Measurements from ENCODE around the gene RAB27B. TPM values are rescaled to one million over a fixed set of nuclear protein-coding genes. Genes with fewer than 3 reads are reported as not detected.

Gene RAB27B
- total RNA-seq, 1 donor from 2014 or later = 0.44 TPM

GRCh38 chr18:54911551-54911950 lies 83.3 kb downstream of the RAB27B start:
- no peak overlapping the region for H3K4me3 Mint-ChIP-seq
- H3K27me3 Mint-ChIP-seq (ENCODE audit: low read depth) = no peaks in the 10 kb centered on the region
- no peaks in the 10 kb centered on the region for H3K4me1 Mint-ChIP-seq
- no peaks in the 10 kb centered on the region for H3K36me3 Mint-ChIP-seq (ENCODE audit: low read depth)
- no peak overlapping the region for H3K27ac Mint-ChIP-seq (ENCODE audit: unreplicated experiment)
- TF ChIP-seq CTCF (conservative IDR thresholded peaks at IDR 0.05) = no peak
- no peak for DNase-seq (ENCODE audit: low read depth, low spot score)
- no peaks in the 10 kb centered on the region for H3K9me3 Mint-ChIP-seq

- Mint-ChIP-seq H3K9me3 (no peaks in the 10 kb centered on the region), H3K36me3 (ENCODE audit: low read depth) (no peaks in the 10 kb centered on the region), H3K27ac (ENCODE audit: unreplicated experiment) (no peak overlapping the region), H3K4me3 (no peak overlapping the region), H3K4me1 (no peaks in the 10 kb centered on the region), H3K27me3 (ENCODE audit: low read depth) (no peaks in the 10 kb centered on the region)
- no peak for DNase-seq (ENCODE audit: low read depth, low spot score)
- no peak for TF ChIP-seq CTCF (conservative IDR thresholded peaks at IDR 0.05)
These were observed 86.5 kb downstream of the RAB27B start for GRCh38 chr18:54914816-54915215.

- H3K4me3 Mint-ChIP-seq = no peak overlapping the region
- DNase-seq (ENCODE audit: low read depth, low spot score) = no peak
- no peak for TF ChIP-seq CTCF (conservative IDR thresholded peaks at IDR 0.05)
- no peaks in the 10 kb centered on the region for H3K9me3 Mint-ChIP-seq
- no peaks in the 10 kb centered on the region for H3K4me1 Mint-ChIP-seq
- no peaks in the 10 kb centered on the region for H3K36me3 Mint-ChIP-seq (ENCODE audit: low read depth)
- H3K27me3 Mint-ChIP-seq (ENCODE audit: low read depth) = no peaks in the 10 kb centered on the region
- no peak overlapping the region for H3K27ac Mint-ChIP-seq (ENCODE audit: unreplicated experiment)
These were observed 88.2 kb downstream of the RAB27B start for GRCh38 chr18:54916507-54916906.

- DNase-seq (ENCODE audit: low read depth, low spot score) = no peak
- no peak overlapping the region for H3K27ac Mint-ChIP-seq (ENCODE audit: unreplicated experiment)
- no peaks in the 10 kb centered on the region for H3K27me3 Mint-ChIP-seq (ENCODE audit: low read depth)
- TF ChIP-seq CTCF (conservative IDR thresholded peaks at IDR 0.05) = no peak
- H3K9me3 Mint-ChIP-seq = no peaks in the 10 kb centered on the region
- H3K36me3 Mint-ChIP-seq (ENCODE audit: low read depth) = no peaks in the 10 kb centered on the region
- H3K4me3 Mint-ChIP-seq = no peak overlapping the region
- no peaks in the 10 kb centered on the region for H3K4me1 Mint-ChIP-seq
These were observed 89.8 kb downstream of the RAB27B start for GRCh38 chr18:54918060-54918459.

GRCh38 chr18:54919412-54919811 lies 91.1 kb downstream of the RAB27B start:
- DNase-seq (ENCODE audit: low read depth, low spot score) = no peak
- no peak overlapping the region for H3K4me3 Mint-ChIP-seq
- no peaks in the 10 kb centered on the region for H3K36me3 Mint-ChIP-seq (ENCODE audit: low read depth)
- H3K27me3 Mint-ChIP-seq (ENCODE audit: low read depth) = no peaks in the 10 kb centered on the region
- H3K27ac Mint-ChIP-seq (ENCODE audit: unreplicated experiment) = no peak overlapping the region
- H3K4me1 Mint-ChIP-seq = no peaks in the 10 kb centered on the region
- H3K9me3 Mint-ChIP-seq = no peaks in the 10 kb centered on the region
- TF ChIP-seq CTCF (conservative IDR thresholded peaks at IDR 0.05) = no peak

All from neural crest cell (in vitro differentiated cells).